ENCODE measurements around the gene ZFHX3. TPM values are rescaled to one million over a fixed set of nuclear protein-coding genes. Genes with fewer than 3 reads are reported as not detected.

Gene ZFHX3
- total and polyA plus RNA-seq, 2 donors (not counting 3 experiments of a cell fraction or from before 2014, with no cell fraction given), result 3.7 to 18.8 TPM

DNA sequence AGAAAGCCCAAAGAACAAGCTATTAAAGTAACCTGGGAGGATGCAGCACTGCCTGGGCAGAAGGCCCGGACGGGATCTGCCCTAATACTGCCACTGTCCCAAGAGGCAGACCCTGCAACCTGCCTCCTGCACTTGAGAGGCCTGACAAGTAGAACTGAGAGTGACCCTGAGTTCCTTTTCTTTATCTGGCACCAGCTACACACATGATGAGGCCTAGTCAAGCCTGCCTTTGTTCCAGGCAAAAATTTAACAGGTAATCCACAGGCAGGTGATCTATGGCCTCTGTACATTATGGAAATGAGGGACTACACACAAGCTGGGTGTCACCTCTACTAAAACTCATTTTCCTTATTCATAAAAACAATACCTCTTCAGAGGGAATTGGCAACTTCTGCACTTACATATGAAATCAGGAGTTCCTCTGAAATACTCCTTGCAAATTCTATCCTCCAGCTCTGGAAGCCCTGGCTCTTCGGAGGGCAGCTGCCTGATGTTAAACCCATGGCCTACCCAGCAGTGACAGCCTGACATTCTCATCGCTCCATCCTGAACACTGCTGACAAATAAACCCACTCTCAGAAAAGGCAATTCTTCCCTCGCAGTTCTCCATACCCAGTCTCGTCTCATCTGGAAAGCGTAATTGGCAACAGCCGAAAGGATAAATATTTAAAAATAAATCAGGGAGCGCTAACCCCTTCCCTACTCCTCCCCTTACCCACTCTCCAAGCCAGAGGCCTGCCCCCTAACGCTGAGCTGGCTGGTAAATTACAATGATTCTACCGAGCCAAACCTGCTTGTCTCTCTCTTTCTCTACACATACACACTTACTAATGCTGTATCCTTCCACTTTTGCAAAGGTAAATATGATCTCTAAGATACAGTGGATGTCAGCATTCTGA, 2.5 kb upstream of the ZFHX3 start:
- H3K79me2 ChIP-seq (ENCODE audit: control insufficient read depth, insufficient read depth, low read length), result peaks cover 84% of the 10 kb centered on the region
- no peak overlapping the region for H3K27ac ChIP-seq (ENCODE audit: insufficient read depth, low read depth, low read length)
- H3K9ac ChIP-seq (replicated peaks; ENCODE audit: extremely low read depth, insufficient read depth, low read length), result no peak overlapping the region
- H3K9me1 ChIP-seq (replicated peaks; ENCODE audit: control insufficient read depth, extremely low read depth, insufficient read depth, low read length), result no peaks in the 10 kb centered on the region
- no TSS peak for BruUV-seq (replicated peaks)
- H3K36me3 ChIP-seq (ENCODE audit: control insufficient read depth in 2 of 2, extremely low read depth in 1 of 2, insufficient read depth in 2 of 2, low read length in 2 of 2), result no peaks in the 10 kb centered on the region
- no peaks in the 10 kb centered on the region for H3K27me3 ChIP-seq (ENCODE audit: control insufficient read depth in 2 of 2, insufficient read depth in 2 of 2, low read length in 2 of 2)
- dilution Hi-C loops (cut with MboI; ENCODE audit: extremely low pct_ligation_motif_present, low sequenced_read_pairs) (no loop called here), intact Hi-C loops (cut with micrococcal nuclease) (loop anchor here (10.0 kb wide), 1 partner anchor 756 kb away; no protein-coding TSS in a partner anchor)
- no peak overlapping the region for H2AFZ ChIP-seq (ENCODE audit: low read depth, low read length)
- no peaks in the 10 kb centered on the region for H4K20me1 ChIP-seq (replicated peaks; ENCODE audit: control insufficient read depth, extremely low read depth, insufficient read depth, low read length)
- POLR2A ChIA-PET, result no interaction called here
- FAIRE-seq (no peak), DNase-seq (ENCODE audit: low read depth, low spot score) (no peak)
- CTCF ChIA-PET, result interaction anchor here (0.9 to 3.2 kb wide), 3 partner anchors 11 to 218 kb away, joined by 3 to 18 read pairs (median 3); no protein-coding TSS in a partner anchor
- no peak overlapping the region for H3K4me2 ChIP-seq (ENCODE audit: insufficient read depth, low read length)
- H3K4me3 ChIP-seq (replicated peaks in 1 of 3; ENCODE audit: insufficient read depth in 1 of 3, low read depth in 1 of 3, low read length in 3 of 3), result no peak overlapping the region
- no peak for TF ChIP-seq JUN (IDR thresholded peaks at IDR 0.05; ENCODE audit: borderline replicate concordance, insufficient read depth, insufficient read length, low read depth)
- TF ChIP-seq, protein P1, sequence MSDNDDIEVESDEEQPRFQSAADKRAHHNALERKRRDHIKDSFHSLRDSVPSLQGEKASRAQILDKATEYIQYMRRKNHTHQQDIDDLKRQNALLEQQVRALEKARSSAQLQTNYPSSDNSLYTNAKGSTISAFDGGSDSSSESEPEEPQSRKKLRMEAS (IDR thresholded peaks at IDR 0.05; ENCODE audit: insufficient read depth, insufficient read length), result no peak
- no peak for TF ChIP-seq POLR2A (IDR thresholded peaks at IDR 0.05; ENCODE audit: low read depth, low read length)
- no peak for TF ChIP-seq POLR2AphosphoS5 (IDR thresholded peaks at IDR 0.05; ENCODE audit: insufficient read depth, low read depth, low read length)
- TF ChIP-seq, protein P2, sequence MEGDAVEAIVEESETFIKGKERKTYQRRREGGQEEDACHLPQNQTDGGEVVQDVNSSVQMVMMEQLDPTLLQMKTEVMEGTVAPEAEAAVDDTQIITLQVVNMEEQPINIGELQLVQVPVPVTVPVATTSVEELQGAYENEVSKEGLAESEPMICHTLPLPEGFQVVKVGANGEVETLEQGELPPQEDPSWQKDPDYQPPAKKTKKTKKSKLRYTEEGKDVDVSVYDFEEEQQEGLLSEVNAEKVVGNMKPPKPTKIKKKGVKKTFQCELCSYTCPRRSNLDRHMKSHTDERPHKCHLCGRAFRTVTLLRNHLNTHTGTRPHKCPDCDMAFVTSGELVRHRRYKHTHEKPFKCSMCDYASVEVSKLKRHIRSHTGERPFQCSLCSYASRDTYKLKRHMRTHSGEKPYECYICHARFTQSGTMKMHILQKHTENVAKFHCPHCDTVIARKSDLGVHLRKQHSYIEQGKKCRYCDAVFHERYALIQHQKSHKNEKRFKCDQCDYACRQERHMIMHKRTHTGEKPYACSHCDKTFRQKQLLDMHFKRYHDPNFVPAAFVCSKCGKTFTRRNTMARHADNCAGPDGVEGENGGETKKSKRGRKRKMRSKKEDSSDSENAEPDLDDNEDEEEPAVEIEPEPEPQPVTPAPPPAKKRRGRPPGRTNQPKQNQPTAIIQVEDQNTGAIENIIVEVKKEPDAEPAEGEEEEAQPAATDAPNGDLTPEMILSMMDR (IDR thresholded peaks at IDR 0.05; ENCODE audit: extremely low read depth in 1 of 2, insufficient read depth in 1 of 2, low read depth in 1 of 2, low read length in 2 of 2), result no peak
- TF ChIP-seq GATA2 (IDR thresholded peaks at IDR 0.05; ENCODE audit: insufficient read depth, insufficient read length, low read depth, low read length), result no peak
- TF ChIP-seq FOS (IDR thresholded peaks at IDR 0.05; ENCODE audit: borderline replicate concordance, insufficient read depth, low read length), result no peak
- TF ChIP-seq MYC (IDR thresholded peaks at IDR 0.05; ENCODE audit: low read depth, low read length), result no peak
- no peaks in the 10 kb centered on the region for H3K9me3 ChIP-seq (replicated peaks; ENCODE audit: control insufficient read depth, insufficient read depth, low read length)
- H3K4me1 ChIP-seq (ENCODE audit: control insufficient read depth, extremely low read depth, insufficient read depth, low read length), result peaks cover 52% of the 10 kb centered on the region

Data from endothelial cell of umbilical vein (primary cell).